22Rv1 (cell line): Measurements from ENCODE around the gene CNTNAP2.

Experiments
- H3K27ac ChIP-seq: fragments of 450-650 bp; 2 replicates; pipeline ENCODE4 v1.5.1; 2017
- CTCF ChIP-seq: fragments of 450-650 bp; IDR thresholded peaks from 2 replicates; pipeline ENCODE4 v1.5.1; 2017; ENCODE audit warnings: mild to moderate bottlenecking
- ZFX ChIP-seq: fragments of 450-650 bp; IDR thresholded peaks from 2 replicates; pipeline ENCODE4 v1.6.1; 2017; ENCODE audit warnings: antibody characterized with exemption, borderline replicate concordance

Gene CNTNAP2

DNA sequence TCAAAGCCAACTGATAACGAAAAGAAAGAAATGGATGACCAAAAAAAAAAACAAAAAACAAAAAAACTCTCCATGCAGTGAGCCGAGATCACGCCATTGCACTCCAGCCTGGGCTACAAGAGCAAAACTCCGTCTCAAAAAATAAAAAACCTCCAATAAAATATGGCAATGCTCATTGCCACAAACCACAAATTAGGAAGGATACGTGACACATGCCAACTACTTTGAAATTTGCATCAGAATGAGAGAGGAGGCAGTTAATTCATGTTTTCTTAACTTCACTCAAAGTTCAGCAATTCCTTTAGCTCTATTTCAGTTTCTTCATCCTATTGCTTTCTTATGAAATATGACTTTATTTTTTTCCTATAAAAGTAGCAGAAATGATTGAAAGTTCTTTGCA is 2075.9 kb downstream of the CNTNAP2 start:
- no peak overlapping the region for H3K27ac ChIP-seq
- TF ChIP-seq CTCF (no peak), ZFX (no peak)

GRCh38 chr7:148201992-148202391 is 2085.4 kb downstream of the CNTNAP2 start:
- no peak for TF ChIP-seq ZFX
- no peak for TF ChIP-seq CTCF
- H3K27ac ChIP-seq: no peak overlapping the region

GRCh38 chr7:148204639-148205304 is 2088.2 kb downstream of the CNTNAP2 start:
- no peak for TF ChIP-seq ZFX
- TF ChIP-seq CTCF: no peak
- no peak overlapping the region for H3K27ac ChIP-seq

- H3K27ac ChIP-seq: no peak overlapping the region
- TF ChIP-seq ZFX: no peak
- no peak for TF ChIP-seq CTCF
These were observed 2093.1 kb downstream of the CNTNAP2 start for GRCh38 chr7:148209643-148210190.

DNA sequence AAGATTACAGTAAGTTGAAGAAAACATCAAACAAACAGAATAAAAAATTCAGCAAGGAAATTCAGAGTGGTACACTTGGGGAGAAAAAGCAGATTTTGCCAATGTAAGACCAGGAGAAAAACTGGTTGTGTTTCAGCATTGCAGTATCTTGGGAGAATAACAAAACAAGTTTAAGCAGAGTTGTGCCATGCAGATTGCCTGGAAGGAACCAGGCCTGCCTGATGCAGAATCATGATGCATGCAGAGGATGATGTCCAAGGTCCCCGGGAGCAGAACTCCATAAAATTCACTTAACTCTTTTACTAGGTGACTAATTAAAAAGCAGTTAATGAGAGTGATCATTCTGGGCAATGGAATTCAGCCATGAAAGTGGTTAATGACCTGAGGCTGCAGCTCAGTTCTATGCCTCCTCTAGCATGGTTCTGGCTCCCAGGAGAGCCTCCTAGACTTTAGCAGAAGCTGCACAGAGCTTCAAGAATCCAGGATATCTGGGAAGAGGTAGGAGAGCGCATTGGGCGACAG is 2094.3 kb downstream of the CNTNAP2 start:
- TF ChIP-seq ZFX: no peak
- TF ChIP-seq CTCF: no peak
- no peak overlapping the region for H3K27ac ChIP-seq

DNA sequence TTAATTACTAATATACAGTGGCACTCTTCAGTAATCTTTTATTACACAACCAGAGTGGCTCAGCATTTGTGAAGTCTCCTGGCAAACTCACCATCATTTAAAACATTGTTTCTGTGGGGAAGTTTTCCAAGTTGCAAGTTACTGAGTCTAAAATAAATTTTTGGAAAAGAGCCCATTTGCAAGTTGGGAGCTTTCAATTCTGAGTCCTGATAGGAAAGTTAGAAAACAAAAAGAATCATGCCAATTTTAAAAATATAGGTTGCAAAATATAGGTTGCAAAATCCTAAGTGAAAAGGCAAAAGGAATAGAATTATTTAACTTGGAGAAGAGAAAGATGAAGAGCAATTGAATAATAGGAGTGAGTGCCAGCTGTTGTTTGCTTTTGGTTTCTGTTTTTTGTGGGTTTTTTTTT is 2095.1 kb downstream of the CNTNAP2 start:
- H3K27ac ChIP-seq: no peak overlapping the region
- no peak for TF ChIP-seq ZFX
- TF ChIP-seq CTCF: no peak

DNA sequence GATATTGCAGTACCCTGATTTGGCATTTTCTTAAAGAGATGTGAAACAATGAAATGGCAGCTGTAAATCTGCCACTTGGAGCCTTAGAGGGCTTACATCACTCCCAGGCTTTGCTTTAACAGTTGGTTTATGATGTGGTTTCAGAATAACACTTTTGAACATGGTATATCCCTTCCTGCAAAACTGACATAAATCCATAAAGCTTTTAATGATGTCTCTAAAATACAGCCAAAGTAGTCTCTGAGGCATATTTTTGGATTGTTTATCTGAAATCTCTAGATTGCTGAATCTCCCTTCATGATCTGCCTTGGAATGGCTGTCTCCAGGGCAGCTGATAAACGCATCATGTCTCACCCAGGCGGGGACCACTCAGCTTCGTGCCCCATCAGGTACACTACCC is 2096.1 kb downstream of the CNTNAP2 start:
- no peak overlapping the region for H3K27ac ChIP-seq
- no peak for TF ChIP-seq ZFX
- no peak for TF ChIP-seq CTCF
